GM23338 (cell line): ENCODE measurements around the gene NOP16.

Experiments used
- EZH2 ChIP-seq: fragments of 200-600 bp; sonication (generic); IDR thresholded peaks from one replicate; pipeline ENCODE4 v1.8.0; 2017; ENCODE audit warnings: antibody characterized with exemption, mild to moderate bottlenecking, low read depth; ENCODE audit not compliant: unreplicated experiment
- POLR2AphosphoS5 ChIP-seq: IDR thresholded peaks from 2 replicates; pipeline ENCODE4 v1.6.1; 2016; ENCODE audit warnings: antibody characterized with exemption, low read depth
- REST ChIP-seq: IDR thresholded peaks from one replicate; pipeline ENCODE4 v1.6.1; 2018; ENCODE audit warnings: antibody characterized with exemption; ENCODE audit not compliant: unreplicated experiment

- TF ChIP-seq POLR2AphosphoS5 (peak; percentile 42; the same call in 1 of the 2 replicates), REST (no peak), EZH2 (no peak)
Measured at GRCh38 chr5:176365351-176366231, 22.8 kb downstream of the NOP16 start, which contains the start of gene ARL10.
